ENCODE data around the gene CARD8. TPM values are rescaled to one million over a fixed set of nuclear protein-coding genes. Genes with fewer than 3 reads are reported as not detected.
A peak's percentile ranks its signal among the peaks of the same experiment; 100 is the strongest.
"Not testable (repeated sequence)": the region's sequence is repeated elsewhere in the genome, so short reads cannot be mapped to it uniquely, and the experiment has no call there.

CARD8 gene
- total RNA-seq, 6 donors from 2014 or later, result 35.1 to 138 (median 77.8) TPM

- no peaks in the 10 kb centered on the region for H3K9me3 ChIP-seq
- H3K4me1 ChIP-seq, result peaks cover 7 to 24% (median 18%) of the 10 kb centered on the region in 4 donors
- H3K27ac ChIP-seq, result peak overlapping the region; percentile 37 to 79 (median 71)
- 5 to 10% methylated on average over 2 to 32 of the region's 40 CpGs for WGBS, 2 donors
- ATAC-seq (ENCODE audit: low FRiP score in 2 of 2) (peak; percentile 67 to 76), DNase-seq (peak; percentile 56 to 88)
- TF ChIP-seq, protein P1, sequence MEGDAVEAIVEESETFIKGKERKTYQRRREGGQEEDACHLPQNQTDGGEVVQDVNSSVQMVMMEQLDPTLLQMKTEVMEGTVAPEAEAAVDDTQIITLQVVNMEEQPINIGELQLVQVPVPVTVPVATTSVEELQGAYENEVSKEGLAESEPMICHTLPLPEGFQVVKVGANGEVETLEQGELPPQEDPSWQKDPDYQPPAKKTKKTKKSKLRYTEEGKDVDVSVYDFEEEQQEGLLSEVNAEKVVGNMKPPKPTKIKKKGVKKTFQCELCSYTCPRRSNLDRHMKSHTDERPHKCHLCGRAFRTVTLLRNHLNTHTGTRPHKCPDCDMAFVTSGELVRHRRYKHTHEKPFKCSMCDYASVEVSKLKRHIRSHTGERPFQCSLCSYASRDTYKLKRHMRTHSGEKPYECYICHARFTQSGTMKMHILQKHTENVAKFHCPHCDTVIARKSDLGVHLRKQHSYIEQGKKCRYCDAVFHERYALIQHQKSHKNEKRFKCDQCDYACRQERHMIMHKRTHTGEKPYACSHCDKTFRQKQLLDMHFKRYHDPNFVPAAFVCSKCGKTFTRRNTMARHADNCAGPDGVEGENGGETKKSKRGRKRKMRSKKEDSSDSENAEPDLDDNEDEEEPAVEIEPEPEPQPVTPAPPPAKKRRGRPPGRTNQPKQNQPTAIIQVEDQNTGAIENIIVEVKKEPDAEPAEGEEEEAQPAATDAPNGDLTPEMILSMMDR (IDR thresholded peaks at IDR 0.05), result no peak
- TF ChIP-seq POLR2A (IDR thresholded peaks at IDR 0.05) (no peak), EP300 (IDR thresholded peaks at IDR 0.05) (no peak), POLR2AphosphoS5 (IDR thresholded peaks at IDR 0.05) (no peak)
- H3K36me3 ChIP-seq, result no peaks in the 10 kb centered on the region
- no peaks in the 10 kb centered on the region for H3K27me3 ChIP-seq
- H3K4me3 ChIP-seq, result peak overlapping the region; percentile 43 to 62 (median 56)
Observed at GRCh38 chr19:48271531-48272151, 15.9 kb upstream of the CARD8 start.

DNA sequence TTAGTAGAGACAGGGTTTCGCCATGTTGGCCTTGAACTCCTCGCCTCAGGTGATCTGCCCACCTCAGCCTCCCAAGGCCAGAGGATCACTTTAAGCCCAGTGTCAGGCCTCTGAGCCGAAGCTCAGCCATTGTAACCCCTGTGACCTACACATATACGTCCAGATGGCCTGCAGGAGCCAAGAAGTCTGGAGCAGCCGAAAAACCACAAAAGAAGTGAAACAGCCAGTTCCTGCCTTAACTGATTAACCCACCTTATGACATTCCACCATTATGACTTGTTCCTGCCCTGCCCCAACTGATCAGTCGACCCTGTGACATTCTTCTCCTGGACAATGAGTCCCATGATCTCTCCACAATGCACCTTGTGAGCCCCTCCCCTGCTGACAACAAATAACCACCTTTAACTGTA is 13.9 kb upstream of the CARD8 start:
- H3K27me3 ChIP-seq; H3K4me3 ChIP-seq; DNase-seq; H3K27ac ChIP-seq; H3K9me3 ChIP-seq; ATAC-seq (ENCODE audit: low FRiP score in 2 of 2); H3K36me3 ChIP-seq: not testable (repeated sequence)
- peaks cover 7 to 24% (median 18%) of the 10 kb centered on the region in 4 donors for H3K4me1 ChIP-seq
- WGBS, 2 donors, result 60 to 67% methylated on average over 5 to 6 of the region's 6 CpGs

- H3K4me3 ChIP-seq; H3K27me3 ChIP-seq; H3K36me3 ChIP-seq; DNase-seq; H3K9me3 ChIP-seq; ATAC-seq (ENCODE audit: low FRiP score in 2 of 2); H3K27ac ChIP-seq; H3K4me1 ChIP-seq: not testable (repeated sequence)
- WGBS, 2 donors, result 25 to 40% methylated on average over 8 of the region's 8 CpGs
Observed at GRCh38 chr19:48265326-48265725, 9.6 kb upstream of the CARD8 start.

- peaks cover 2 to 16% (median 8%) of the 10 kb centered on the region in 4 donors for H3K4me1 ChIP-seq
- peak overlapping the region; percentile 62 to 89 (median 85) for H3K27ac ChIP-seq
- H3K4me3 ChIP-seq, result peak overlapping the region in 3 of 4 donors; percentile 46 to 72 (median 67)
- not testable (repeated sequence) for ATAC-seq (ENCODE audit: low FRiP score in 2 of 2); H3K9me3 ChIP-seq; H3K36me3 ChIP-seq; DNase-seq; H3K27me3 ChIP-seq
- WGBS, 2 donors, result 54 to 58% methylated on average over 8 of the region's 8 CpGs
Observed at GRCh38 chr19:48260359-48260714, 4.6 kb upstream of the CARD8 start.

DNA sequence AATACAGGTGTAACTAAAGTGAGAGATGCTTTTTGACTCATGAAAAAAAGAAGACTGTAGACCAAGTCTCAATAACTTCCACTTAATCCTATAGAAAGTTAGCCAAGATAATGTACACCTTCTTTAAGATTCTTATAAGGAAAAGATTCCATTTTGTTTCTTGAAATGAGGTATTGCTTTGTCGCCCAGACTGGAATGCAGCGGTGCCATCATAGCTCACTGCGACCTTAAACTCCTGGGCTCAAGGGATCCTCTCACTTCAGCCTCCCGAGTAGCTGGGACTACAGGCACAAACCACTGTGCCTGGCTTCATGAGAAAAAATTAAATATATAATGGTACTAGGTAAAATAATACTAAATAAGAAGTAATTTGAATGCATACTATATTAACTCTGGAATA is 3.3 kb upstream of the CARD8 start:
- 67 to 85% methylated on average over 4 of the region's 4 CpGs for WGBS, 2 donors
- peak overlapping the region in 2 of 4 donors; percentile 62 to 84 for H3K27ac ChIP-seq
- not testable (repeated sequence) for ATAC-seq (ENCODE audit: low FRiP score in 2 of 2)

GRCh38 chr19:48258350-48258749 is 2.6 kb upstream of the CARD8 start:
- TF ChIP-seq POLR2A (IDR thresholded peaks at IDR 0.05) (no peak), POLR2AphosphoS5 (IDR thresholded peaks at IDR 0.05) (no peak), EP300 (IDR thresholded peaks at IDR 0.05) (no peak)
- TF ChIP-seq, protein P1 (IDR thresholded peaks at IDR 0.05), result no peak
- Histone ChIP-seq H3K4me3 (peak overlapping the region in 1 of 4 donors; percentile 11), H3K27ac (peak overlapping the region; percentile 22 to 73 (median 48)), H3K4me1 (peaks cover 20 to 33% (median 26%) of the 10 kb centered on the region in 4 donors), H3K27me3 (no peaks in the 10 kb centered on the region), H3K9me3 (no peaks in the 10 kb centered on the region), H3K36me3 (no peaks in the 10 kb centered on the region)
- DNase-seq (no peak), ATAC-seq (ENCODE audit: low FRiP score in 2 of 2) (no peak)
- WGBS, 2 donors, result 44 to 48% methylated on average over 6 of the region's 6 CpGs

More for the DNA sequence above, 3.3 kb upstream of the CARD8 start:
- not testable (repeated sequence) for H3K9me3 ChIP-seq, DNase-seq, H3K27me3 ChIP-seq, H3K4me3 ChIP-seq, H3K36me3 ChIP-seq
- peaks cover 15 to 28% (median 20%) of the 10 kb centered on the region in 4 donors for H3K4me1 ChIP-seq

- no peaks in the 10 kb centered on the region for H3K27me3 ChIP-seq
- H3K4me3 ChIP-seq, result peak overlapping the region in 3 of 4 donors; percentile 48 to 71 (median 55)
- no peak for TF ChIP-seq POLR2AphosphoS5 (IDR thresholded peaks at IDR 0.05)
- TF ChIP-seq POLR2A (IDR thresholded peaks at IDR 0.05), result no peak
- TF ChIP-seq, protein P1 (IDR thresholded peaks at IDR 0.05), result no peak
- no peak for TF ChIP-seq EP300 (IDR thresholded peaks at IDR 0.05)
- no peaks in the 10 kb centered on the region for H3K36me3 ChIP-seq
- H3K4me1 ChIP-seq, result peaks cover 38 to 51% (median 50%) of the 10 kb centered on the region in 4 donors
- peak overlapping the region; percentile 87 to 98 (median 94) for H3K27ac ChIP-seq
- no peaks in the 10 kb centered on the region for H3K9me3 ChIP-seq
- 94 to 96% methylated on average over 4 of the region's 4 CpGs for WGBS, 2 donors
- ATAC-seq (ENCODE audit: low FRiP score in 2 of 2) (no peak), DNase-seq (no peak)
Observed at GRCh38 chr19:48254529-48254970, 1.2 kb downstream of the CARD8 start.

All from upper lobe of left lung (tissue), 6 donors.